ENCODE measurements around the gene KLHL29. TPM values are rescaled to one million over a fixed set of nuclear protein-coding genes. Genes with fewer than 3 reads are reported as not detected.
A peak's percentile ranks its signal among the peaks of the same experiment; 100 is the strongest.

Gene KLHL29
- total and polyA plus RNA-seq, 2 experiments from 2014 or later = 5.6 to 11.0 TPM

GRCh38 chr2:23449831-23450331 lies 64.9 kb downstream of the KLHL29 start:
- H3K9me3 ChIP-seq (ENCODE audit: low read depth) = no peaks in the 10 kb centered on the region
- no peak overlapping the region for H3K27ac ChIP-seq
- H3K27me3 ChIP-seq = no peaks in the 10 kb centered on the region
- H3K4me3 ChIP-seq = no peak overlapping the region
- no peaks in the 10 kb centered on the region for H3K36me3 ChIP-seq
- H3K4me1 ChIP-seq (ENCODE audit: low read depth) = peaks cover 3% of the 10 kb centered on the region
- TF ChIP-seq, protein P1, sequence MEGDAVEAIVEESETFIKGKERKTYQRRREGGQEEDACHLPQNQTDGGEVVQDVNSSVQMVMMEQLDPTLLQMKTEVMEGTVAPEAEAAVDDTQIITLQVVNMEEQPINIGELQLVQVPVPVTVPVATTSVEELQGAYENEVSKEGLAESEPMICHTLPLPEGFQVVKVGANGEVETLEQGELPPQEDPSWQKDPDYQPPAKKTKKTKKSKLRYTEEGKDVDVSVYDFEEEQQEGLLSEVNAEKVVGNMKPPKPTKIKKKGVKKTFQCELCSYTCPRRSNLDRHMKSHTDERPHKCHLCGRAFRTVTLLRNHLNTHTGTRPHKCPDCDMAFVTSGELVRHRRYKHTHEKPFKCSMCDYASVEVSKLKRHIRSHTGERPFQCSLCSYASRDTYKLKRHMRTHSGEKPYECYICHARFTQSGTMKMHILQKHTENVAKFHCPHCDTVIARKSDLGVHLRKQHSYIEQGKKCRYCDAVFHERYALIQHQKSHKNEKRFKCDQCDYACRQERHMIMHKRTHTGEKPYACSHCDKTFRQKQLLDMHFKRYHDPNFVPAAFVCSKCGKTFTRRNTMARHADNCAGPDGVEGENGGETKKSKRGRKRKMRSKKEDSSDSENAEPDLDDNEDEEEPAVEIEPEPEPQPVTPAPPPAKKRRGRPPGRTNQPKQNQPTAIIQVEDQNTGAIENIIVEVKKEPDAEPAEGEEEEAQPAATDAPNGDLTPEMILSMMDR (IDR thresholded peaks at IDR 0.05; ENCODE audit: low read depth, low read length) = no peak
- DNase-seq (ENCODE audit: low read depth in 1 of 2, low spot score in 1 of 2) = no peak

DNA sequence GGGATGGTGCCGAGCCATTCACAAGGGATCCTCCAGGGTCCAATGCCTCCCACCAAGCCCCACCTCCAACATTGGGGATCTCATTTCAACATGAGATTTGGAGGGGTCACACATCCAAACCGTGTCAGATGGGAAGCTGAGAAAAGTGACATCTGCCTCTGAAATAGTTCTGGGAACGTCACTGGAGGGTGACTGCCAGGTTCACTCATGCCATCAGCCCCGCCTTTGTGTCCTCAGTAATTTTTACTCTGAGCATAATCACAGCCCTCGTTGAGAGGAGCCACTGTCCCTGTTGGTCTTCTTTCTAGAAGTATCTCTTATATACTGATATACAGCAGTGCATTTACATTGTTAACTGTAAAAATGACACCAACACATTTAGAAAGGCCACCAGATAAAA lies 67.4 kb downstream of the KLHL29 start:
- H3K4me1 ChIP-seq (ENCODE audit: low read depth) = peaks cover 3% of the 10 kb centered on the region
- DNase-seq (ENCODE audit: low read depth in 1 of 2, low spot score in 1 of 2) = no peak
- H3K27me3 ChIP-seq = no peaks in the 10 kb centered on the region
- no peaks in the 10 kb centered on the region for H3K36me3 ChIP-seq
- no peak overlapping the region for H3K4me3 ChIP-seq
- TF ChIP-seq, protein P1 (IDR thresholded peaks at IDR 0.05; ENCODE audit: low read depth, low read length) = no peak
- H3K9me3 ChIP-seq (ENCODE audit: low read depth) = no peaks in the 10 kb centered on the region
- H3K27ac ChIP-seq = no peak overlapping the region

DNA sequence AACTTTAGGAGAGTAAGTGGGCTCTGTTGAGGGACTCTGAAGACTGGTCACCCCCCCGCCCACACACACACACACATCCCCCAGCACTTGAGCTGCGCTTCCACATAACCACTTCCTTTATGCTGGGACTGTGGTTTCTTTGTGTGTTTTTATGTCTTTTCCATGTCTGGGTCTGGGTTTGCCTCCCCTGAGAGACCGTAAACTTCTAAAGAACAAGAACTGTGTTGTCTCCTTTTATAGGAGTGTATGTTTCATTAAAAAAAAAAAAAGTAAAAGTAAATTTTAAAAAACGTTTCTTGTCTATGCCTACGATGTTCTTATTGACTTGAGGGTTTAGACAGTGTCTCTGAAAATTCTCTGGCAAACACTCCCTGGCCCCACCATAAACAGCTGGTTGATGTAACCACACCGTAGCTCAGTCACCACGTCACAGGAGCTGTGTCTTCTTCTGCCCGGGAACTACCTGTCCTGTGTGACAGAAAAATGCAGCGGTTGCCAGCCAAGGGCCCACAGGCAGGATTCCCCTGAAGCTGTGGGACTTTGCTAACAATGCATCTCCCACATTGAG lies 68.0 kb downstream of the KLHL29 start:
- DNase-seq (ENCODE audit: low read depth in 1 of 2, low spot score in 1 of 2) = peak in 1 of 2 donors; percentile 48
- no peaks in the 10 kb centered on the region for H3K36me3 ChIP-seq
- no peaks in the 10 kb centered on the region for H3K27me3 ChIP-seq
- no peak overlapping the region for H3K27ac ChIP-seq
- TF ChIP-seq, protein P1 (IDR thresholded peaks at IDR 0.05; ENCODE audit: low read depth, low read length) = no peak
- no peak overlapping the region for H3K4me3 ChIP-seq
- H3K9me3 ChIP-seq (ENCODE audit: low read depth) = no peaks in the 10 kb centered on the region
- peaks cover 3% of the 10 kb centered on the region for H3K4me1 ChIP-seq (ENCODE audit: low read depth)

DNA sequence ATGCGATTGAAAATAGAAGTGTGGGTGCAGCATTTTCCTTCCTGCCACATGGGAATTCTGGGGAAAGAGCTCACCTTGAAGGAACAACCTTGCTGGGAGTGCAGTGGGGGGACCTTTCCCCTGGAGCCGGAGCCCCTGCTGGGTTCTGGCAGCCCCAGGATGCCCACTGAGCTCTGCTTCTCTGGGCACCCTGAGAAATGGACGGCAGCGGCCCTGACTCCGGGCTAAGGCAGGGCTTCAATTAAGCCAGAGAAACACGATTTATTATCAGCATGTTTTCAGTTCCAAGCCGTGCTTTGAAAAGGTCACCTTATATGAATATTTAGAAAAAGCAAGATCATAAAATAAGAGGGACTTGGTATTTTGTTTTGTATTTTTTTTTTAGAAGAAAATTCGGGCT lies 68.5 kb downstream of the KLHL29 start:
- H3K4me3 ChIP-seq = no peak overlapping the region
- TF ChIP-seq, protein P1 (IDR thresholded peaks at IDR 0.05; ENCODE audit: low read depth, low read length) = no peak
- no peaks in the 10 kb centered on the region for H3K9me3 ChIP-seq (ENCODE audit: low read depth)
- H3K27ac ChIP-seq = no peak overlapping the region
- H3K36me3 ChIP-seq = no peaks in the 10 kb centered on the region
- DNase-seq (ENCODE audit: low read depth in 1 of 2, low spot score in 1 of 2) = no peak
- H3K27me3 ChIP-seq = no peaks in the 10 kb centered on the region
- H3K4me1 ChIP-seq (ENCODE audit: low read depth) = peaks cover 3% of the 10 kb centered on the region

- TF ChIP-seq, protein P1 (IDR thresholded peaks at IDR 0.05; ENCODE audit: low read depth, low read length) = no peak
- Histone ChIP-seq H3K27ac (no peak overlapping the region), H3K27me3 (no peaks in the 10 kb centered on the region), H3K4me1 (ENCODE audit: low read depth) (peaks cover 3% of the 10 kb centered on the region), H3K4me3 (no peak overlapping the region), H3K36me3 (no peaks in the 10 kb centered on the region), H3K9me3 (ENCODE audit: low read depth) (no peaks in the 10 kb centered on the region)
- no peak for DNase-seq (ENCODE audit: low read depth in 1 of 2, low spot score in 1 of 2)
Measured at GRCh38 chr2:23453836-23454460, 69.0 kb downstream of the KLHL29 start.
